Forelimb muscle (tissue), 1 donor: ENCODE results near the gene DDIT3. TPM values are rescaled to one million over a fixed set of nuclear protein-coding genes. Genes with fewer than 3 reads are reported as not detected.

ENCODE experiments used
- DNase-seq: peaks from one replicate; pipeline ENCODE4 v3.0.0-alpha.2; 2013; ENCODE audit warnings: low read depth
- polyA plus RNA-seq: library from polyadenylated mRNA; unstranded; fragments of 120-200 nt; gene quantifications from one replicate; pipeline ENCODE4 v1.2.1, GENCODE V29; 2013; ENCODE audit not compliant: insufficient read length

The DDIT3 gene
- polyA plus RNA-seq, 1 donor, result 12.6 TPM

- DNase-seq, result no peak
Observed at GRCh38 chr12:57485695-57486094, 34.6 kb downstream of the DDIT3 start.

GRCh38 chr12:57483466-57483865, 36.8 kb downstream of the DDIT3 start:
- DNase-seq, result no peak

GRCh38 chr12:57481671-57482070, 38.6 kb downstream of the DDIT3 start:
- DNase-seq, result no peak

GRCh38 chr12:57479376-57480115, 40.8 kb downstream of the DDIT3 start, which contains the start of gene ARHGAP9:
Gene ARHGAP9 (minus strand): TSS chr12:57479866. CDS start chr12:57479406, 460 bp downstream.
- DNase-seq, result no peak

DNA sequence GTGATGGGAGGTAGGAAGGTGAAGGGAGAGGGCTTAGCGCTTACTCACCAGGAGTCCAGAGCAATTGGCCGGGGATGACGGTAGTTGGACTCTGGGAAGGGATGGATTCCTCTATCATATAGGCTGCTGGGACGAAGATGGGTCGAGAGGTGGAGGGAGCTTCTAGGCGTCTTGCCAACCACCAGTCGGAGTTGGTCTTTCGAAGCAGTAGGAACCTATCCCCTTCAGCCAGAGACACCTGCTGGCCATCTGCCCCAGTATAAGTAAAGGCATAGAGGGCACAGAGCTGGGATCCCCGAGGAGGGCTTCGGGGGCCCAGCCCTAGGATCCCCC, 41.3 kb downstream of the DDIT3 start:
- DNase-seq, result no peak

- DNase-seq, result no peak
Observed at GRCh38 chr12:57477710-57478681, 42.3 kb downstream of the DDIT3 start.

DNA sequence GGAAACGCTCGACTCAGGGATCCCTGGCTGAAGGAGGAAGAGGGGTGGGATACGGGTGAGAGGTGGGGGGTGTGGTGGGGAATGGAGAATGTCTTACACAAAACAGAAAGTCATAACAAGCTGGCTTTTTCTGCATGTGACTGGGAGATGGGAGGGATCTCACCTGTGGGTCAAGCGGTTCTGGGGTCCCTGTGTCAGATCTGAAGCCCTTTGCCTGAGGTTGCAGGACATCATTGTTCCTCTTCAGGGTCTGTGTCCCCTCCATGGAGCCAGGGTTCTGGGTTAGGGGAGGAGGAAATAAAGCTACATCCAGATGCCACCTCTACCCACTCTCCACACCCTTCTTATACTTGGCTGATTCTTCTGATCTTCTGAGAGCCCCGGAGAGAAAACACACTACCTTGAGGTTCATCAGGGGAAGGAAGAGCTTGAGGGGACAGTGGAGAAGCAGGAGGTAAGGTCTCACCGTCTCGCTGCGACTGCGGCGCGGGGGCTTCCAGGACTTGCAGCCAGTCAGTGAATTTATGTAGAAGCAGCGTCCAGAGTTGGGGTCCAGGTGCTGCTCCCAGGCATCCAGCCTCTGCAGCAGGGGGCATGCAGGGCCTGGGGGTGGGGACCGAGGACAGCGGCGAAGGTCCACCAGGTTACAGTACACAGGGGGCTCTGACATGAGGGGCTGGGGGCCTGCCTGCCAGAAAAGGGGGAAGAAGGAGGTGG, 43.2 kb downstream of the DDIT3 start:
- DNase-seq, result no peak

GRCh38 chr12:57476162-57476992, 43.9 kb downstream of the DDIT3 start:
- DNase-seq, result no peak

DNA sequence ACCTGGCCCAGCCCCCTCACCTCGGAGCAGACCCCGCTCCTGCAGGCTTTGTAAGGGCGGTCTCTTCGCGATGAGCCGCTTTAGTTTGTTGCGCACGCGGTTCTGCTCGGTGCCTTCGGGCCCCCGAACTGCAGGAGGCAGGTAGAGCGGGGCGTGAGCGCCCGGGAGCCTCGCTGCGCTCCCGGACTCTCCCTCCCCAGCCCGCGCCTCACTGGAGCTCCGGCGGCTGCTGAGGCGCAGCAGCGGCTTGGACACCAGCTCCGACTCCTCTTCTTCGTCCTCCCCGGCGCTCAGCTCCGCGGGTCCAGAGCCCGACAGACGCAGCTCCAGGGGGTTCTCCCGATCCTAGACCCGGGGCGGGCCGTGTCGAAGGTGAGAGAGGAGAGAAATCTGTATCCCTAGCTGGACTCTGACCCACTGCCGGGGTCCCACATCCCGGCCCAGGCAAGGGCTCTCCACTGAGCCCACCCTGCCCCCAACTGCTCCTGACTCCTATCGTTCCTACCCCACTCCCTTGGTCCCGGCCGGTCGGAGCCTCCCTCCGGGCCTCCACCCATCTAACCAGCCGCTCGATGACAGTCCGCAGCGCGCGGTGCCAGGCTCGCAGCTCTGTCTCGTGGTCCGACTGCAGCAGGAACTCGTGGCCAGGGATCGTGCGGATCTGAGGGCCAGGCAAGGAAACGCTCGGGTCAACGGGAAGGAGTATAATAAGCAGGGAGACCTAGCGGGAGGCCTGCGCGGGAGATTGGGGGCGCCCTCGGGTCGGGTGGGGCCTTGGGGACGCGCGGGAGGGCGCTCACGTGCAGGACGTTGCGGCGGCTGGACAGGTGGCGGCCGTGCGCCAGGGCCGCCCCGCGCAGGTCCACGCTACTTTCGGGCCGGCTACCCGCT, 44.8 kb downstream of the DDIT3 start:
- DNase-seq, result no peak

- no peak for DNase-seq
Observed at GRCh38 chr12:57474862-57475261, 45.5 kb downstream of the DDIT3 start.

- DNase-seq, result no peak
Observed at GRCh38 chr12:57474430-57474829, 45.9 kb downstream of the DDIT3 start.

DNA sequence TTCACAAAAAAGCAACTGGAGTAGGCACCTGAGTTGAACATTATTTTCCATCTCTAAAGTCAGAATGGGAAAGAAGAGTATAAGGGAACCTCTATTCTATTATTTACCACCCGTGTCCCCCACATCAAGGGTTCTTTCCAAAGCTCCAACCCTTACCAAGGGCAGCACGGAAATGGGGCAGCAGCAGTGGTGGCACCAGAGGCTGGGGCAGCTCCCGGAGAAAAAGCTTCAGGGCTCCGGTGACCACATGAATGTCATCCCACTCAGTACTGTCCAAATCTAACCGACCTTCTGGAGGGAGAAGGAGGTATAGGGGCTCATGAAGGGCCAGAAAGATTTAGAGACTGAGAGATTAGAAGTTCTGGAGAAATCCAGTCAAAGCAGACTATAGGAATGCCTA, 46.4 kb downstream of the DDIT3 start:
- DNase-seq, result no peak

GRCh38 chr12:57473392-57473791, 46.9 kb downstream of the DDIT3 start:
- DNase-seq, result no peak

- no peak for DNase-seq
Observed at GRCh38 chr12:57472391-57472790, 47.9 kb downstream of the DDIT3 start.

- no peak for DNase-seq
Observed at GRCh38 chr12:57471661-57472060, 48.7 kb downstream of the DDIT3 start.

GRCh38 chr12:57470970-57471656, 49.2 kb downstream of the DDIT3 start:
- DNase-seq, result no peak

DNA sequence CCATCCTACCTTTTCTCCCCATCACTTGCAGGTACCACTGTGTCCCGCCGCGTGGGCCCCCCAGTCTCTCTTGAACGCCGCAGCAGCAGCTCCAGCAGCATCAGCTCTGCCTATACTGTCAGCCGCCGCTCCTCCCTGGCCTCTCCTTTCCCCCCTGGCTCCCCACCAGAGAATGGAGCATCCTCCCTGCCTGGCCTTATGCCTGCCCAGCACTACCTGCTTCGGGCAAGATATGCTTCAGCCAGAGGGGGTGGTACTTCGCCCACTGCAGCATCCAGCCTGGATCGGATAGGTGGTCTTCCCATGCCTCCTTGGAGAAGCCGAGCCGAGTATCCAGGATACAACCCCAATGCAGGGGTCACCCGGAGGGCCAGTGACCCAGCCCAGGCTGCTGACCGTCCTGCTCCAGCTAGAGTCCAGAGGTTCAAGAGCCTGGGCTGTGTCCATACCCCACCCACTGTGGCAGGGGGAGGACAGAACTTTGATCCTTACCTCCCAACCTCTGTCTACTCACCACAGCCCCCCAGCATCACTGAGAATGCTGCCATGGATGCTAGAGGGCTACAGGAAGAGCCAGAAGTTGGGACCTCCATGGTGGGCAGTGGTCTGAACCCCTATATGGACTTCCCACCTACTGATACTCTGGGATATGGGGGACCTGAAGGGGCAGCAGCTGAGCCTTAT, 49.9 kb downstream of the DDIT3 start:
- DNase-seq, result no peak

DNA sequence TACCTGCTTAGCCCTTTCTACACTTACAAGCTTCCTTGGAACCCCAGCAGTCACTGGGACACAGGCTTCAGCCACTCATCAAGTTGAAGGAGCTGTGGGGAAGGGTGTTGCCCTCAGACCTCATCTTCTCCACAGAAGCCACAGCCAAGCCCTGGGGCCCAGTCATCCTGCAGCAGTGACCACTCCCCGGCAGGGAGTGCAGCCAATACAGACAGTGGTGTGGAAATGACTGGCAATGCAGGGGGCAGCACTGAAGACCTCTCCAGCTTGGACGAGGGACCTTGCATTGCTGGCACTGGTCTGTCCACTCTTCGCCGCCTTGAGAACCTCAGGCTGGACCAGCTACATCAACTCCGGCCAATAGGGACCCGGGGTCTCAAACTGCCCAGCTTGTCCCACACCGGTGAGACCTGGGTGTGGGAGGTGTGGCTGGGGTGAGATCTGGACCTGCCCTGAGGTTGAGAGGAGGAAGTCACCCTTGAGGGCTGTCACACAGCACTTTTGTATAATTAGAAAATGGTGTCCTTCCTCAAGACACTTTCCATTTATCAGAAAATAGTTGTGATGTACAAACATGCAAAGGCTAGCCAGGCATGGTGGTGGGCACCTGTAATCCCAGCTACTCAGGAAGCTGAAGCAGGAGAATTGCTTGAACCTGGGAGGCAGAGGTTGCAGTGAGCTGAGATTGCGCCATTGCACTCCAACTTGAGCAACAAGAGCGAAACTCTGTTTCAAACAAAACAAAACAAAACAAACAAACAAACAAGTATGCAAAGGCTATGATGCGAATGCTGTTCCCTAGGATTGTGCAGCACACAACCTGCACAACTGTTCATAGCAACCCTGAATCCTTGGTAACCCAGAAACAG, 50.8 kb downstream of the DDIT3 start:
- DNase-seq, result no peak
